Astrocyte of the cerebellum (primary cell): Measurements from ENCODE around the gene YPEL3.

Source experiments
- DNase-seq: peaks from one replicate; pipeline ENCODE4 v3.0.0-alpha.2; 2011; ENCODE audit warnings: low read depth
- H3K4me3 ChIP-seq: 2 replicates; pipeline ENCODE4 v1.5.1; 2011; ENCODE audit warnings: mild to moderate bottlenecking, low read depth, low read length, moderate library complexity
- in situ Hi-C: cut with HindIII; loops from 2 replicates; pipeline ENCODE4 v1.10.0; 2017; ENCODE audit warnings: low sequenced_read_pairs
- TF ChIP-seq, protein P1 (sequence below): IDR thresholded peaks from 2 replicates; pipeline ENCODE4 v1.5.1; 2012; ENCODE audit warnings: low read length, low read depth, moderate library complexity, mild to moderate bottlenecking; ENCODE audit errors: missing control alignments

The YPEL3 gene

DNA sequence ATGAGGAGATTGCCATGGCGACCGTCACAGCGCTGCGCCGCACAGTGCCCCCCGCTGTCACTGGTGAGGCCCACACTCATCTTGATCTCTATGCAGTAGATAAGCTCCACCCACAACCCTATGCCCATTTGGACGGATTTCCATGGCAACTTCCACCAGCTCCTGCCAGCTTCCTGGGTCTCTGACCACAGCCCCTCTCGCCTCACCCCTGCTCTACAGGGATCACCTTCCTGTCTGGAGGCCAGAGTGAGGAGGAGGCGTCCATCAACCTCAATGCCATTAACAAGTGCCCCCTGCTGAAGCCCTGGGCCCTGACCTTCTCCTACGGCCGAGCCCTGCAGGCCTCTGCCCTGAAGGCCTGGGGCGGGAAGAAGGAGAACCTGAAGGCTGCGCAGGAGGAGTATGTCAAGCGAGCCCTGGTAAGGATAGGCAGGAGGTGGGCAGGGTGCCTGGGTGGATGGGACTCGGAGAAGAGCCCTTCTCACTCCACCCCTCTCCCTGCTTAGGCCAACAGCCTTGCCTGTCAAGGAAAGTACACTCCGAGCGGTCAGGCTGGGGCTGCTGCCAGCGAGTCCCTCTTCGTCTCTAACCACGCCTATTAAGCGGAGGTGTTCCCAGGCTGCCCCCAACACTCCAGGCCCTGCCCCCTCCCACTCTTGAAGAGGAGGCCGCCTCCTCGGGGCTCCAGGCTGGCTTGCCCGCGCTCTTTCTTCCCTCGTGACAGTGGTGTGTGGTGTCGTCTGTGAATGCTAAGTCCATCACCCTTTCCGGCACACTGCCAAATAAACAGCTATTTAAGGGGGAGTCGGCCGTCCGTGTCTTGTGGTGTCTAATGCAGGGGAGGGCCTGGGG lies 26.2 kb downstream of the YPEL3 start:
- no peak for DNase-seq
- in situ Hi-C loops, result loop anchor here (10.0 kb wide), 1 partner anchor 325 kb away; the partner anchor contains the start of gene ZNF48
- H3K4me3 ChIP-seq, result no peak overlapping the region

DNA sequence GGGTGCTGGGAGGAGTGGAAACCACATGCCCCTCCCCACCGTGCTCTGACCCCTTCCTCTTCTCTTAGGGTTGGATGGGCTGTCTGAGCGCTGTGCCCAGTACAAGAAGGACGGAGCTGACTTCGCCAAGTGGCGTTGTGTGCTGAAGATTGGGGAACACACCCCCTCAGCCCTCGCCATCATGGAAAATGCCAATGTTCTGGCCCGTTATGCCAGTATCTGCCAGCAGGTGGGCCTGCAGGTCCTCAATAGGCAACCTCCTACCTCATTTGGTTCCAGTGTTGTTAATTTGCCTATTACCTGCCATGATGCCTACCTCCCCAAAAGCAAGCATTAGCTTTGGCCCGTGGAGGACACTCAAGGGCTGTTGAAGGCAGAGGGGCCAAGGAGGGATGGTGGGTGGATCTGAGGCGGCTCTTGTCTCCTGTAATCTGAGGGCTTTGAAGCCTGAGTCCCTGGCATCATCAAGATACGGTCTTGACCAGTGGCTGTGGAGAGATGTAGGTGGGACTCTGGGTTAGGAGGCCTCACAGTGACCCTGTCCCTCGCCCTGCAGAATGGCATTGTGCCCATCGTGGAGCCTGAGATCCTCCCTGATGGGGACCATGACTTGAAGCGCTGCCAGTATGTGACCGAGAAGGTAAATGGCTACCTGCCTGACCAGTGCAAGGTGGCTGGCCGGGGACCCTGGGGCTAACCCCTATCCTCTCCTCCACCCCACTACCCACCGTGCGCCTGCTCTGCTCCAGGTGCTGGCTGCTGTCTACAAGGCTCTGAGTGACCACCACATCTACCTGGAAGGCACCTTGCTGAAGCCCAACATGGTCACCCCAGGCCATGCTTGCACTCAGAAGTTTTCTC lies 27.0 kb downstream of the YPEL3 start:
- in situ Hi-C loops, result no loop called here
- TF ChIP-seq, protein P1, sequence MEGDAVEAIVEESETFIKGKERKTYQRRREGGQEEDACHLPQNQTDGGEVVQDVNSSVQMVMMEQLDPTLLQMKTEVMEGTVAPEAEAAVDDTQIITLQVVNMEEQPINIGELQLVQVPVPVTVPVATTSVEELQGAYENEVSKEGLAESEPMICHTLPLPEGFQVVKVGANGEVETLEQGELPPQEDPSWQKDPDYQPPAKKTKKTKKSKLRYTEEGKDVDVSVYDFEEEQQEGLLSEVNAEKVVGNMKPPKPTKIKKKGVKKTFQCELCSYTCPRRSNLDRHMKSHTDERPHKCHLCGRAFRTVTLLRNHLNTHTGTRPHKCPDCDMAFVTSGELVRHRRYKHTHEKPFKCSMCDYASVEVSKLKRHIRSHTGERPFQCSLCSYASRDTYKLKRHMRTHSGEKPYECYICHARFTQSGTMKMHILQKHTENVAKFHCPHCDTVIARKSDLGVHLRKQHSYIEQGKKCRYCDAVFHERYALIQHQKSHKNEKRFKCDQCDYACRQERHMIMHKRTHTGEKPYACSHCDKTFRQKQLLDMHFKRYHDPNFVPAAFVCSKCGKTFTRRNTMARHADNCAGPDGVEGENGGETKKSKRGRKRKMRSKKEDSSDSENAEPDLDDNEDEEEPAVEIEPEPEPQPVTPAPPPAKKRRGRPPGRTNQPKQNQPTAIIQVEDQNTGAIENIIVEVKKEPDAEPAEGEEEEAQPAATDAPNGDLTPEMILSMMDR, result peak; percentile 63
- no peak for DNase-seq
- no peak overlapping the region for H3K4me3 ChIP-seq

More for the DNA sequence above, 26.2 kb downstream of the YPEL3 start:
- TF ChIP-seq, protein P1, result no peak

DNA sequence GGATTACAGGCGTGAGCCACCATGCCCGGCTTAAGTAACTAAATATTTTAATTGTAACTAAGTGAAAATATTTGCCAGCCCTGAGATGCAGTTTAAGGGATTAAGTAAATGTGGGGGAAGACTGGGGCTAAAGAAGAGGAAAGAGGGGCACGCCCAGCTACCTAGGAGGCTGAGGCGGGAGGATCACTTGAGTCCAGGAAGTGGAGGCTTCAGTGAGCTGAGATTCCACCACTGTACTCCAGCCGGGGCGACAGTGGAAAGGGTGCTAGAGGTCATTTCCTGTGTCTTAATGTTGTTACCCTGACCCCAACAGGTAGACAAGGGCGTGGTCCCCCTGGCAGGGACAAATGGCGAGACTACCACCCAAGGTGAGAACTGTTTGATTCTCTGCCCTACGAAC lies 27.7 kb downstream of the YPEL3 start:
- in situ Hi-C loops, result no loop called here
- H3K4me3 ChIP-seq, result no peak overlapping the region

DNA sequence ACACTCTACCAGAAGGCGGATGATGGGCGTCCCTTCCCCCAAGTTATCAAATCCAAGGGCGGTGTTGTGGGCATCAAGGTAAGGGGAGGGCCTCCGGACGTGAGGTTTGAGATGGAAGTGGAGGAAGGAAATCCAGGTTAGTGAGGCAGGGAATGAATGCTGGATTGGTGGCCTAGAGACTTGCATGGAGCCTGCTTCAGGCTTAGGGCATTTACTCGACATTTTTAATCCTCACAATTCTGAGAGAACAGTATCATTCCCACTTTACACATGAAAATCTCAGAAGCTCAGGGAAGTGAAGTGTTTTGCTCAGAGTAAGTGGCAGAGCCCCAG lies 28.5 kb downstream of the YPEL3 start:
- no peak for DNase-seq
- in situ Hi-C loops, result no loop called here
- H3K4me3 ChIP-seq, result peak overlapping the region; percentile 80
- TF ChIP-seq, protein P1, result no peak

More for the DNA sequence above, 27.7 kb downstream of the YPEL3 start:
- DNase-seq, result no peak
- TF ChIP-seq, protein P1, result no peak

DNA sequence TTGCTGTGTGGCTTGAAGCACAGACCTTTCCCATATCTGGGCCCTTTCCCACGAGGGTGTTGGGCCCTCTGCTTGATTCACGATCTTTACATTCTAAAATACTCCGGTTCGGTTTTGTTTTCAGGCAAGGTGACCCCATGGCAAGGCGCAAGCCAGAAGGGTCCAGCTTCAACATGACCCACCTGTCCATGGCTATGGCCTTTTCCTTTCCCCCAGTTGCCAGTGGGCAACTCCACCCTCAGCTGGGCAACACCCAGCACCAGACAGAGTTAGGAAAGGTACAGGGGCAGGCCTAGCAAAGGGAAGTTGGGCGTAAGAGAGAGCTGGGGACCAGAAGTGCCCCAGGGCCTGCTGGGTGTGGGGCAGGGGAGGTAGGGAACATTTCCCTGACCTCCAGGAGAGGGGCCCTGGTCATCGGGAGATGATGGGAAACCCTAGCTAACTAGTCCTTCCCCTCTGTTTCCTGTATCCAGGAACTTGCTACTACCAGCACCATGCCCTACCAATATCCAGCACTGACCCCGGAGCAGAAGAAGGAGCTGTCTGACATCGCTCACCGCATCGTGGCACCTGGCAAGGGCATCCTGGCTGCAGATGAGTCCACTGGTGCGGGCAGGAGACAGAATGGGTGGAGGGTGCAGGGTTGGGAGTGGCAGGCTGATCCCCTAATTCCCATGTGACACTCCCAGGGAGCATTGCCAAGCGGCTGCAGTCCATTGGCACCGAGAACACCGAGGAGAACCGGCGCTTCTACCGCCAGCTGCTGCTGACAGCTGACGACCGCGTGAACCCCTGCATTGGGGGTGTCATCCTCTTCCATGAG lies 29.0 kb downstream of the YPEL3 start:
- H3K4me3 ChIP-seq, result peak overlapping the region; percentile 80
- in situ Hi-C loops, result no loop called here

More for the DNA sequence above, 29.0 kb downstream of the YPEL3 start:
- no peak for DNase-seq
- TF ChIP-seq, protein P1, result no peak
